Smooth muscle cell of trachea (primary cell): ENCODE results near the gene CCDC85C. TPM values are rescaled to one million over a fixed set of nuclear protein-coding genes. Genes with fewer than 3 reads are reported as not detected.

Source experiments
- total RNA-seq: library from RNA; depleted of rRNA; stranded (reverse); fragments of >200 nt; gene quantifications from 2 replicates; pipeline ENCODE4 v1.2.1, GENCODE V29; 2014

Gene CCDC85C
- 5.0 and 6.8 TPM in 2 replicates for total RNA-seq

DNA sequence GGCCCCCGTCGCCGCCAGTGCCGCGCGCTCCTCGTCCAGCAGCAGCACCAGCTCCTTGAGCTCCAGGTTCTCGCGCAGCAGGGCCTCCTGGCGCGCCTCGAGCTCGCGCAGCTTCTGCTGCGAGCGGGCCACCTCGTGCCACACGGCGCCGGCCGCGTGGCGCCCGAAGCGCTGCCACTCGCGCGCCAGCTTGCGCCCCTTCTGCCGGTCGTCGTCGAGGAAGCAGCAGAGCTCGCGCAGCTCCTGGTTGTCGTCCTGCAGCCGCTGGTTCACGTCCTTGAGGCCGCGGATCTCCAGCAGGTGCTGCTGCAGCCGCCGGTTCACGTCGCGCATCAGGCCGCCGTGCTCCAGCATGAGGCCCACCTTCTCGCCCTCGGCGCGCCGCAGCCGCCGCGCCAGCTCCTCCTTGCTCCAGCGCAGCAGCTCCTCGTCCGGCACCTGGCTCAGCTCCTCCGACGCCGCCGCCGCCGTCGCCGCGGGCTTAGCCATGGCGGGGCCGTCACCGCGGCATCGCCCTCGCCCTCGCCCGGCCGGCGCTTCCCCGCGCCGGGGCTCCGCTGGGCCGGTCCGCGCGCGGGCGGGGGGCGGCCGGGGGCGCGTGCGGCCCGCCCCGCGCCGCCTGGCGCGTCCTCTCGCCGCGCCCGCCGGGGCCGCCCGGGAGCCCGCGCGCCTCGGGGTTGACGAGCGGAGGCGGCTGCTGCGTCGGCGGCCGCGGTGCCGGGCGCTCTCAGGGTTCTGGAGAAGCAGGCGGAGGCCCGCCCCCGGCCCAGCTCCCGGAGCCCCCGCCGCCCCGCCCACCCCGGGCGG lies at the start of gene CCDC85C:
Gene CCDC85C (minus strand): TSS at position 737 of the 807 bp plus-strand sequence. CDS start 248 bp downstream, at position 489.

DNA sequence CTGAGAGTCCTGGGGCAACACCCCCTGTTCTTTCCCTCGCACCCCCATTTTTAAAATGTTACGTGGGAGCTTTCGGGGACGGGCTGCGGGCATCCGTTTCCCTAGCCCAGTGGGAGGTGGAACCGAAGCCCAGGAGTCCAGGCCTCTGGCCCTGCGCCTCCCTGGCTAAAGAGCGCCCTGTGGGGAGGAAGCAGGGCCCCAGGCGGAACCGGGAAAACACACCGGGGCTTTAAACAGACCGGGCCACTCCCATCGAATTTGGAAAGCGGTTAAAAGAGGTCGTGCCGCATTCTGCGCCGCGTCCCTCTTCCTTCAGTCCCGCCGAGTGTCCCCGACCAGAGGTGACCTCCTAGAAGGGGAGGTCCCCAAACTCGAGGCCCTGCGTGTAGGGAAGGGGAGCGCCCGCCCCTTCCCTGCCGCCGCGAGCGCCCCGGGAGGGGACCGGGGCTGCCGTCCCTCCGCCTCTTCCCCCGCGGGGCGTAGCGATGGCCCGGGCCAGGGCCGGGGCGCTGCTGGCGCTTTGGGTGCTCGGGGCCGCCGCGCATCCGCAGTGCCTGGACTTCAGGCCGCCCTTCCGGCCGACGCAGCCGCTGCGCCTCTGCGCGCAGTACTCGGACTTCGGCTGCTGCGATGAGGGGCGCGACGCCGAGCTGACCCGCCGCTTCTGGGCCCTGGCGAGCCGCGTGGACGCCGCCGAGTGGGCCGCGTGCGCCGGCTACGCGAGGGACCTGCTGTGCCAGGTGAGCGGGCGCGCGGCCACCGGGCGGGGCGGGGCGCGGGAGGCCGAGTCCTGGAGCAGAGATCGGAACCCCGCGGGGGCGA lies 40.9 kb upstream of the CCDC85C start, which contains the start of gene HHIPL1:
Gene HHIPL1 (plus strand): TSS at position 407 of the 822 bp plus-strand sequence. CDS start 79 bp downstream, at position 486.

DNA sequence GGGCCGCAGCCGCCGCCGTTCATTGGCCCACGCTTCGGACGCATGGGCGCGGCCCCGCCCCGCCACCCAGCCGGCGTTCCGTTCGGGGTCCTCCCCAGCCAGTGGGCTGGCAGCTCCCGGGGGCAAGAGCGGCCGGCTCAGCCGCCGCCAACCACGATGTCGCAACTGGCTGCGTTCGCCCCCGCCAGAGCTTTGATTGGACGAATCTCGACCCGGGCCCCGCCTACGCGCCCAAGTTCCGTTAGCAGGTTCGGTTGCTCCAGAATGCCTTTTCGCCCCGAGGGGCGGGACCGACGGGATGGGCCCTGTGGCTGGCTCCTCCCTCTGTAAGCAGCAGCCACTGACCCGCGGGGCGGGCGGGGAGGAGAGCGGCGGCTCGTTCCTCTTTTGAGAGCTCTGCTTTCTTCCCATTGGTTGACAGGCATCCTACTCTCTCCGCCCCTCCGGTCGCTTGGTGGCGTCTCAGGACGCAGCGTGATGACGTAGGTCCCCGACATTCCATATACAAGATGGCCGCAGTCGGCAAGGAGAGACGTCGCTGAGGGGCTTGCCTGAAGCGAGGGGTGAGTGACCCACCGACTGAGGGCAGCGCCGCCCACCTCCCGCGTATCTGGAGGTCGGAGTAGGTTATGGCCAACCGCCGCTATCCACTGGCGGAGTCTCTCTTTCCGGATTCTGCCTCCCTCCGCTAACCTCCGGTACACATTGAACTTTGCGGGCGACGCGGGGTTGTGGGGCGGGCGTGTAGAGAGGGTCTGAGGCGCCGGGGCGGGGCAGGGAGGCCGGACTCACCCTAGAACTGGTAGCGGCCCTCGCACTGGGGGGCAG lies 122.9 kb downstream of the CCDC85C start, which contains the start of gene CCNK:
Gene CCNK (plus strand): TSS at position 493 of the 828 bp plus-strand sequence. CDS start 11,269 bp downstream, outside the sequence.

DNA sequence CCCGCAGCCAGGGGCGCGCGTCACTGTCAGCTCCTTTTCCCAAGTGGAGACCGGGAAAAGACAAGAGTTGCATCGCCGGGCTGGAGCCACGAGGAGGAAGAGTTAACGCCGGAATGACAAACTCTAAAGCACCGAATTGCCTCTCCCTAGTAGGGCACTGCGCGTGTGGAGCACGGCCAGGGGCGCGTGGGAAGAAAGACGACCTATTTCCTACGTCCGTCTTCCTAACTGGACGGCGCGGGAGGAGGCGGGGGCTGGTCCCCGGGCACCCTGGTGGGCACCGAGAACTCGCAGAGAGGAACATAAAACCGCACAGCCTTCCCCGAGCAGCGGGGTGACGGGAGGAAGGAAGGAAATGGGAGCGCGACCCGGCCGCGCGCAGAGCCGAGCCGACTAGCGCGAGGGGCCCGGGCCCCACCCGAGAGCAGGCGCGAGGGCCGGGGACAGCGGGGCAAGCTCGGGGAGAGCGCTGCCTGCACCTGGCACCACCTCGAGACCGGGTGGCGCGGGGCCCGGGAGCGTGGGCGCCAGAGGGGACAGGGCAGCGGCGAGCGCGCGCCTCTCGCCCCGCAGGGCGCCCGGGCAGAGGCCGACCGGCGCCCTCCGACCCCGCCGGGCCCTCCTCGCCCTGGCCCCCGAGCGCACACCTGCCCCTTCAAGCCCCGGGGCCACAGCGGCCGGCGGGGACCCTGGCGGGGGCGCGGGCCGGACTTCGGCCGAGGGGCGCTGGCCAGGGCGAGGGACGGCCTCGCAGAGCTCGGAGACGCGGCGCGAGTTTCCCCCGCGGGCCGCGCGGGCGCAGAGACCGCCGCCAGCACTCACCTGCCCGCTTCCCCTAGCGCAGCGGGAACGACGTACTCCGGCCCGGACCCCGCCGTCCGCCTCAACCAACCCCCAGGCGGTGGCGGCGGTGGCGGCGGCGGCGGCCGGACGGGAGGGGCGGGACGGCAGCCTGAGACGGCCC lies 123.8 kb downstream of the CCDC85C start, which contains the start of gene SETD3:
Gene SETD3 (minus strand): TSS at position 954 of the 964 bp plus-strand sequence. CDS start 15,054 bp downstream, outside the sequence.

Other genes with a start within 250 kb of the CCDC85C start
- gene SETD3, start 123.3 kb downstream of the CCDC85C start, total RNA-seq = 42.0 and 42.5 TPM in 2 replicates
- 28.3 and 42.3 TPM in 2 replicates for gene CCNK, start 122.8 kb downstream of the CCDC85C start, total RNA-seq
- 9.3 and 20.7 TPM in 2 replicates for gene HHIPL1, start 40.9 kb upstream of the CCDC85C start, total RNA-seq
- gene CYP46A1, start 80.1 kb upstream of the CCDC85C start, total RNA-seq = 0.29 and 0.99 TPM in 2 replicates
- gene EML1, start 189.2 kb upstream of the CCDC85C start, total RNA-seq = 72.9 and 163 TPM in 2 replicates